ELF-1 (cell line): ENCODE measurements around the gene LRG1.
"Not testable (repeated sequence)": the region's sequence is repeated elsewhere in the genome, so short reads cannot be mapped to it uniquely, and the experiment has no call there.

ENCODE experiments used
- DNase-seq: peaks from one replicate; pipeline ENCODE4 v3.0.0-alpha.2; 2016; ENCODE audit warnings: low read depth, low spot score

The LRG1 gene

GRCh38 chr19:4529924-4530522 lies 9.8 kb downstream of the LRG1 start:
- DNase-seq, result no peak

GRCh38 chr19:4528843-4529242 lies 11.0 kb downstream of the LRG1 start:
- no peak for DNase-seq

GRCh38 chr19:4527377-4527776 lies 12.5 kb downstream of the LRG1 start:
- DNase-seq, result not testable (repeated sequence)

- DNase-seq, result no peak
Measured at GRCh38 chr19:4525563-4526002, 14.3 kb downstream of the LRG1 start.

- peak; percentile 62 for DNase-seq
Measured at GRCh38 chr19:4524808-4525562, 14.9 kb downstream of the LRG1 start.

- no peak for DNase-seq
Measured at GRCh38 chr19:4523306-4524110, 16.3 kb downstream of the LRG1 start.

GRCh38 chr19:4522291-4523002 lies 17.4 kb downstream of the LRG1 start:
- no peak for DNase-seq

- no peak for DNase-seq
Measured at GRCh38 chr19:4521888-4522242, 18.0 kb downstream of the LRG1 start.

GRCh38 chr19:4521170-4521887 lies 18.5 kb downstream of the LRG1 start:
- no peak for DNase-seq

- no peak for DNase-seq
Measured at GRCh38 chr19:4519521-4520277, 20.1 kb downstream of the LRG1 start.

GRCh38 chr19:4519172-4519496 lies 20.7 kb downstream of the LRG1 start:
- no peak for DNase-seq

- DNase-seq, result no peak
Measured at GRCh38 chr19:4518345-4519171, 21.3 kb downstream of the LRG1 start, which contains the start of gene PLIN4. TSS of gene PLIN4 (minus strand) at chr19:4518486. CDS start at chr19:4518272, 214 bp downstream.

GRCh38 chr19:4517451-4518057 lies 22.3 kb downstream of the LRG1 start:
- DNase-seq, result no peak

- DNase-seq, result no peak
Measured at GRCh38 chr19:4516939-4517300, 22.9 kb downstream of the LRG1 start.

GRCh38 chr19:4516199-4516938 lies 23.5 kb downstream of the LRG1 start:
- no peak for DNase-seq

GRCh38 chr19:4515732-4516131 lies 24.1 kb downstream of the LRG1 start:
- DNase-seq, result no peak

GRCh38 chr19:4513248-4513647 lies 26.6 kb downstream of the LRG1 start:
- DNase-seq, result no peak

- no peak for DNase-seq
Measured at GRCh38 chr19:4512070-4512469, 27.8 kb downstream of the LRG1 start.
